Eye (tissue), 1 donor: ENCODE results near the gene ACOT2.
"Not testable (repeated sequence)": the region's sequence is repeated elsewhere in the genome, so short reads cannot be mapped to it uniquely, and the experiment has no call there.

Experiments used
- DNase-seq: peaks from one replicate; pipeline ENCODE4 v3.0.0-alpha.2; 2015

ACOT2 gene, protein sequence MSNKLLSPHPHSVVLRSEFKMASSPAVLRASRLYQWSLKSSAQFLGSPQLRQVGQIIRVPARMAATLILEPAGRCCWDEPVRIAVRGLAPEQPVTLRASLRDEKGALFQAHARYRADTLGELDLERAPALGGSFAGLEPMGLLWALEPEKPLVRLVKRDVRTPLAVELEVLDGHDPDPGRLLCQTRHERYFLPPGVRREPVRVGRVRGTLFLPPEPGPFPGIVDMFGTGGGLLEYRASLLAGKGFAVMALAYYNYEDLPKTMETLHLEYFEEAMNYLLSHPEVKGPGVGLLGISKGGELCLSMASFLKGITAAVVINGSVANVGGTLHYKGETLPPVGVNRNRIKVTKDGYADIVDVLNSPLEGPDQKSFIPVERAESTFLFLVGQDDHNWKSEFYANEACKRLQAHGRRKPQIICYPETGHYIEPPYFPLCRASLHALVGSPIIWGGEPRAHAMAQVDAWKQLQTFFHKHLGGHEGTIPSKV

DNA sequence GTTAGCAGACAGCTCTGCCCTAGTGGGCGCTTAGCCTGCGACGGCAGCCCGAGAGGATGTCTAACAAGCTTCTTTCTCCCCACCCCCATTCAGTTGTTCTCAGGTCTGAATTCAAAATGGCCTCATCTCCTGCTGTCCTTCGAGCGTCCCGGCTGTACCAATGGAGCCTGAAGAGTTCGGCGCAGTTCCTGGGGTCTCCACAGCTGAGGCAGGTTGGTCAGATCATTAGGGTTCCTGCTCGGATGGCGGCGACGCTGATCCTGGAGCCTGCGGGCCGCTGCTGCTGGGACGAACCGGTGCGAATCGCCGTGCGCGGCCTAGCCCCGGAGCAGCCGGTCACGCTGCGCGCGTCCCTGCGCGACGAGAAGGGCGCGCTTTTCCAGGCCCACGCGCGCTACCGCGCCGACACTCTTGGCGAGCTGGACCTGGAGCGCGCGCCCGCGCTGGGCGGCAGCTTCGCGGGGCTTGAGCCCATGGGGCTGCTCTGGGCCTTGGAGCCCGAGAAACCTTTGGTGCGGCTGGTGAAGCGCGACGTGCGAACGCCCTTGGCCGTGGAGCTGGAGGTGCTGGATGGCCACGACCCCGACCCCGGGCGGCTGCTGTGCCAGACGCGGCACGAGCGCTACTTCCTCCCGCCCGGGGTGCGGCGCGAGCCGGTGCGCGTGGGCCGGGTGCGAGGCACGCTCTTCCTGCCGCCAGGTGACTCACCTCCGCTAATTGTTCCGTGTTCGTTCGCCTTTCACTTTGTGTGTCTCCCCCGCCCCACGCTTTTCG, at the start of gene ACOT2:
Gene ACOT2 (plus strand): TSS at position 29 of the 774 bp plus-strand sequence. CDS start 28 bp downstream, at position 57.
- peak; percentile 86 for DNase-seq

DNA sequence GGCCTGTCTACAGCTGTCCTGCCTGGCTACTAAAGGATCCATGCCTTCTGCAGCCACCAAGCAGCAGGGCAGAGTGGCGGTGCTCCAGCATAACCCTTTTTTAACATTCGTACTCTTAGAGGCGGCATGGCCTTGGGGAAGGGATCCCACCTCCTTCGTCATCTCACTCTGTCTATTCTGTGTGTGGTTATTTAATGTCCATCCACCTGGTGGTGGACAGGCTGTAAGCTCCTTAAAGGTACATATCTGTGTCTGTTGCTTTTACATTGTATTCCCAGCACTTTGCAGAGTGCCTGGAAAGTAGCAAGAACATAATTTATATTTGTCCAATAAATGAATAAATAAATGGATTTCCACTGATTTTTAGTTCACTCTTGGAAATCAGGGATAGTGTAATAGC, 47.8 kb upstream of the ACOT2 start:
- no peak for DNase-seq

DNA sequence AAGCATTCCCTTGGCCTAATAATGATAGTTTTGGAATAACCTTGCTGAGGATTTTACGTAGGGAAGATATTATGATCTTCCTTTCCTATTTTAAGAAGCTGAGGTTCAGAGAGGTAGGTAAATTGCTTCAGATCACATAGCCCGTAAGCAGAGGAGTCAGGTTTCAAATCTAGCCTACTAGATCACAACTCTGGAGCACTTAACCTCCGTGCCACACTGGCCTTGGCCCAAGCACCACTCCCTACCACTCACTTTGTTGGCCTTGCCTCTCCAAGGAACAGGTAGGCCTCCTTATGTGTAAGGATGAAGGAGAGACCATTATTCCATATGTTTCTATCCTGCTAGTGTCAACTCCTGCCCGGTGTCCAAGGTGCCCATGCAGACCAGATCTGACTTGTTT, 44.5 kb upstream of the ACOT2 start:
- DNase-seq = no peak

DNA sequence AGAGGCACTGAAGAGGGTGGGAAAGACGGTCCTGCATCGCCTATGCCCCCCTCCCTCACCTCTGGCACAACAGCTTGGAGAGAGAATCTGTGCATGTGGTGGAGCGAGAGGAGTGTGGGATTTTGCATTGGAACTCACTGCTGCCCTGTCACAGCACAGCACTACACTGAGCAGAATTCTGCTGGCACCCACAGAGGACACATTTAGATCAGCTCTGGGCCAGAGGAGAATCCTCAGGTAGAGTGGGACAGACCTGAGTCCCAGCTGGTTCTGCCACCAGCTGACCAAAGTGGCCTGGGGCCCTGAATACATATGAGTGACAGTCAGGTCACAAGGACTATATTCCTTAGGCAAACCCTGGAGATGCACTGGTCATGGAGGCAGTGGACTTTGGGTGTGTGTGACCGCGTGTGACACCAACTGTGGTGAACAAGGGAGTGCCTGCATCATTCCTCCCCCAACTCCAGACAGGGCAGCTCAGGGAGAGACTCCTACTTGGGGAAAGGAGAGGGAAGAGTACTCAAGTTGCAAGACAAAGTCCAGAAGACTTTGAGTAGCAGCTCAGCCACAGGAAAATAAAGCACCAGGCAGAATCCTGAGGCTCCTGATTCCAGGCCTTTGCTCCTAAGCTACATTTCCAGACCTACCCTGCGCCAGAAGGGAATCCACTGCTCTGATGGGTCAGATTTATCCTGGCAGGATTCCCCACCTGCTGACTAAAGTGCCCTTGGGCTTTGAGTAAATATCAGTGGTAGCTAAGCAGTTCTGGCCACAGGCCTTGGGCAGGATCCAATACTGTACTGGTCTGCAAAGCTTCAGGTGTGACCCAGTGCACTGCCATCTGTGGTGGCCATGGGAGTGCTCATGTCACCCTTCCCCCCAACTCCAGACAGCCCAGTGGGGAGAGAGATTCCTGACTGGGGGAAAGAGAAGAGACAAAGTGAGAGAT, 42.7 kb upstream of the ACOT2 start:
- no peak for DNase-seq

DNA sequence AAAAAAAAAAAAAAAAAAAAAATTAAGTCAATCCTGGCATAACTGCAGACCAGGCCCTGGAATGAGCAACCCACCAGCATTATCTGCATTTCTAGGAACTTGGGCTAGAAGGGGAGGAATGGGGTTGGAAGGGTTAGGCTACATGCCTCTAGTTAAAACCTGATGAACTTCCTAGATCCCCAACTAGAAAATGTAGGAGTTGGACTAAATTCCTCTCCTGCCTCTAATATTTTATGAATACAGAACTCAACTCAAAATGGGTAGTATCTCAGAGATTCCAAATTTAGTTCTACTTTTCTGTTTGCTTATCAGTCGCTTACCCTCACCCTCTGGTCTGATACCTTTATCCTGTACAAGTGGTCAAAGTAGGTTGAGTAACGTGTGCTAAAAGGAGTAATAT, 39.7 kb upstream of the ACOT2 start:
- not testable (repeated sequence) for DNase-seq

DNA sequence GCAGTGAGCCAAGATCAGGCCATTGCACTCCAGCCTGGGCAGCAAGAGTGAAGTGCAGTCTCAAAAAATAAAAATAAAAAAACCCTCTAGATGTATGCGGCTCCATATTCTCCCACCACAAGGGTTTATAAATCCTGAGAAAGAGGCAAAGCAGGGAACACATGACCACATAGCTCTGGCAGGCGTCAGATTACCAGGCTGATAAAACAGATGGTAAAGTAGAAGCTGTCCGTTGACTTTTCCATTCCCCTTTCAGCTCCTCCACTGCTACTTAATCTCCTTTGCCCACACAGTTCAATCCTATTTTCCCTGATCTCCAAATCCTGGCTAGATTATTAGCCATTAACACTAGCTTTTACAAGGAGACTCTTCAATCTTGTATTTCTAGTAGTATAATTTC, 37.0 kb upstream of the ACOT2 start:
- DNase-seq = not testable (repeated sequence)

DNA sequence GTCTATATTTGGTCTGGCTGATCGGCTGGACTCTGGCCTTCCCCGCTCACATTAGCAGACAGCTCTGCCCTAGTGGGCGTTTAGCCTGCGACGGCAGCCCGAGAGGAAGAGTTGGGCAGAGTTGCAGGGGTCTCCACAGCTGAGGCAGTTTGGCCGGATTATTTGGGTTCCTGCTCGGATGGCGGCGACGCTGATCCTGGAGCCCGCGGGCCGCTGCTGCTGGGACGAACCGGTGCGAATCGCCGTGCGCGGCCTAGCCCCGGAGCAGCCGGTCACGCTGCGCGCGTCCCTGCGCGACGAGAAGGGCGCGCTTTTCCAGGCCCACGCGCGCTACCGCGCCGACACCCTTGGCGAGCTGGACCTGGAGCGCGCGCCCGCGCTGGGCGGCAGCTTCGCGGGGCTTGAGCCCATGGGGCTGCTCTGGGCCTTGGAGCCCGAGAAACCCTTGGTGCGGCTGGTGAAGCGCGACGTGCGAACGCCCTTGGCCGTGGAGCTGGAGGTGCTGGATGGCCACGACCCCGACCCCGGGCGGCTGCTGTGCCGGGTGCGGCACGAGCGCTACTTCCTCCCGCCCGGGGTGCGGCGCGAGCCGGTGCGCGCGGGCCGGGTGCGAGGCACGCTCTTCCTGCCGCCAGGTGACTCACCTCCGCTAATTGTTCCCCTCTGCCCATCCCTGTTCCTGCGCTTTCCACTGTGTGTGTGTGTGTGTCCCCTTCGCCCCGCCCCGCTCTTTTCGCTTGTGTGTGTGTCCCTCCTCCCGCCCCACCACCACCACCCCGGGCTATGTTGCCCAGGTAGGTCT, 31.6 kb upstream of the ACOT2 start:
- DNase-seq = peak; percentile 30

DNA sequence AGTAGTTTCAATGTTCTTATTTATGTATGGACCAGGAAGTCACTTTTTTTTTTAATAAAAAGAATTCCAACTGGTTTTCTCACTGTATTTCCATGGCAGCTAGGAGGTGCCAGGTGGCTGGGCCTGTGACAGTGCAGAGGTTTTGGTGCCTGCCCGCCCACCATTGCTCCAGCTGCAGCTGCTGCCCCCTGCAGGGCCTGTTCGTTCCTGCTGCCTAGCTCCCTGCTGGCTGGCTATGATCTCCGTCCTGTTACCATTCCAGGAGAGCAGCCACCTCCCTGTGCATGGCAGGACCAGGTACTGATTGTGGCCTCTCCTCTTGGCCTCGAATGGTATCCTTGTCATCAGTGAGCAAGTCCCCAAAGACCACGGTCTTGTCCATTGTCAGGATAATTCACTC, 30.0 kb upstream of the ACOT2 start:
- not testable (repeated sequence) for DNase-seq

DNA sequence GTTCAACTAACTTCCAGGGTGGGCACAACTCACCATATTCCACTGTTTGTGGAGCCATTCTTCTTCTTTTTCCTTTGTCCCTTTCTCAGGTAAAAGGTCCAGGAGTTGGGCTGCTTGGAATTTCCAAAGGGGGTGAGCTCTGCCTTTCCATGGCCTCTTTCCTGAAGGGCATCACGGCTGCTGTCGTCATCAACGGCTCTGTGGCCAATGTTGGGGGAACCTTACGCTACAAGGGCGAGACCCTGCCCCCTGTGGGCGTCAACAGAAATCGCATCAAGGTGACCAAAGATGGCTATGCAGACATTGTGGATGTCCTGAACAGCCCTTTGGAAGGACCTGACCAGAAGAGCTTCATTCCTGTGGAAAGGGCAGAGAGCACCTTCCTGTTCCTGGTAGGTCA, 26.1 kb upstream of the ACOT2 start:
- not testable (repeated sequence) for DNase-seq

DNA sequence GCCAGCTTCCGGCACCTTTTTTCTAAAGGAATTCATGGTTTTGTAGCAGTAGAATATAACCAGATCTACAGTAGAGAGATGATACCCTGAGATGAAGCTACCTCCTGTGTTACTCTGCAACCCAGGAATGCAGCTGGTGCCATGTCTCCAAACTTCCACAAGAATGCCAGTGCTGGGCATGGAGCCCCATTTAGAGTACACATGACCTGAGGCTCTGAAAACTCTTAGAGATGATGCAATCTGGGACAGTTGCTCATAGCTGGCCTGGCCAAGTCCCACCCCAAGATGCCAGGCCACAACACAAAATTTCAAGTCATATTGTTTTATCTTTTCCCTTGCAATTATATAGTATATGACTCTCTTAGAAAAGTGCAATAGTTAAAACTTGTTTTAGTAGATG, 23.7 kb upstream of the ACOT2 start:
- not testable (repeated sequence) for DNase-seq

DNA sequence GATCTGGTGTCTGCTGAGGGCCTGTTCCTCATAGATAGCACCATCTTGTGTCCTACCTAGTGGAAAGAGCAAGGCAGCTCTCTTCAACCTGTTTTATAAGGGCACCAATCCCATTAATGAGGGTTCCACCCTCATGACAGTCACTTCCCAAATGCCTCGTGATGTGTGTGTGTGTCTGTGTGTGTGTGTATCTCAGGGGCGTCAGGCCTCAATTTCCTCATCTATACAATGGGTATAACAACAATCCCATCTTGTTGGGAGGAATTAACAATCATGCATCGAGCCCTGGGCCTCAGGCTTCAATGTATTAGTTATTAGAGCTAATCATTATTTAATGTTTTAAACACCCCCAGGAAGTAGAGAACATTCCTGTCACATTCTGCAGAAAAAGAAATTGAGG, 19.9 kb upstream of the ACOT2 start:
- not testable (repeated sequence) for DNase-seq

DNA sequence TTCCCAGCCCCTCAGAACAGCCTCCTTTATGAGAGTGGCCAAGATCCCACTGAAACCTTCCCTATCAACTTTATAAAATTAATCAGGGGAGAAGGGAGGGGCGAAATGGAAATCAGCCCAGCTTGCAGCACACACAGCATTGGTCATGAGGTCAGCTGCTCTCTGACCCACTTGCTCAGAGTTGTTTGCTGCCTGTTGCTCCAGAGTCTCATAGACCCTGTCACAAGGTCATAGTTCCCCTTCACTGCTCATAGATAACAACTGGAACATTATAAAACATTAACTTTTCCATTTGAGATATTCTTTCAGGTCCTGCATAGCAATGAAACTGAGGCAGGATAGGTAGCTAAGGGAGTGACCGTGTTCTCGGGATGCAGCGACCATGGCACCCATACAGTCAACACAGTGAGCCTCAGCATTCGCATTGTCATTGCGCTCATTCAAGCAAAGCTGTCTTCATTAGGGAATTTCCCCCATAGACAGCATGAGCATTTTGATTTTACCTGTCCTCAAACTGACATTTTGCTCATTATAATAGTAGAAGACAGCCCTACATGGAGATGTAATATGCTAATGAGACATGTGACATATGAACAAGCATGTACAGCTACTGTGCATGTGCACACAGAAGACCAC, 19.0 kb upstream of the ACOT2 start:
- not testable (repeated sequence) for DNase-seq

DNA sequence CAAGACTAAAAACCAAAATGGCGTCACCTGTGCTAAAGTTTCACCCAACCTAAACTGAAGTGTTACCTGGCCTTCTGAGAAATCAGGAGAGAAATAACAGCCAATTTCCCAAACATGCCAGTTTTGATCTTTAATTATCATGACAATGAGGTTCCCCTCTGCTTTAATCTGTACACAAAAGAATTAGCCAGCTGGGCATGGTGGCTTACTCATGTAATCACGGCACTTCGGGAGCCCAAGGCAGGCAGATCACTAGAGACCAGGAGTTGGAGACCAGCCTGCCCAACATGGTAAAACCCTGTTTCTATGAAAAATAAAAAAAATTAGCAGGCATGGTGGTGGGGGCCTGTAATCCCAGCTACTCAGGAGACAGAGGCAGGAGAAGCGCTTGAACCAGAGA, 15.2 kb upstream of the ACOT2 start:
- no peak for DNase-seq

DNA sequence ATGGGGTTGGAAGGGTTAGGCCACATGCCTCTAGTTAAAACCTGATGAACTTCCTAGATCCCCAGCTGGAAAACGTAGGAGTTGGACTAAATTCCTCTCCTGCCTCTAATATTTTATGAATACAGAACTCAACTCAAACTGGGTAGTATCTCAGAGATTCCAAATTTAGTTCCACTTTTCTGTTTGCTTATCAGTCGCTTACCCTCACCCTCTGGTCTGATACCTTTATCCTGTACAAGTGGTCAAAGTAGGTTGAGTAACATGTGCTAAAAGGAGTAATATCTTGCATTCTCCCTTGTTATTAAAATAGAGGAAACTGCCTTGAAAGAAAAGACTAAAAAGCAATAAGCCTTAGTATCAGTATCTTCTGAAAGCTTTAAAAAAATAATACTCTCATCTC, 11.8 kb upstream of the ACOT2 start:
- DNase-seq = not testable (repeated sequence)

DNA sequence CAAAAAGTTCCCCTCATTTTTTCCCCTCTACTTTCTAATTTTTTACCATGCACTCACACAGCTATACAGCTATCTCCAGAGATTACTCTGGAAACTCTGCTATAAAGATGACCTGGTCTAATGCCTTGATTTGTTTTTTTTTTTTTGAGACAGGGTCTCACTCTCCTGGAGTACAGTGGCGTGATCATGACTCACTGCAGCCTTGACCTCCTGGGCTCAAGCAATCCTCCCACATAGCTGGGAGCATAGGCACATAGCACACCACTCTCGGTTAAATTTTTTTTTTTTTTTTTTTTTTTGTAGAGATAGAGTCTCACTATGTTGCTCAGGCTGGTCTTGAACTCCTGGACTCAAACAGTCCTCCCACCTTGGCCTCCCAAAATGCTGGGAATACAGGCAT, 10.8 kb upstream of the ACOT2 start:
- DNase-seq = not testable (repeated sequence)

DNA sequence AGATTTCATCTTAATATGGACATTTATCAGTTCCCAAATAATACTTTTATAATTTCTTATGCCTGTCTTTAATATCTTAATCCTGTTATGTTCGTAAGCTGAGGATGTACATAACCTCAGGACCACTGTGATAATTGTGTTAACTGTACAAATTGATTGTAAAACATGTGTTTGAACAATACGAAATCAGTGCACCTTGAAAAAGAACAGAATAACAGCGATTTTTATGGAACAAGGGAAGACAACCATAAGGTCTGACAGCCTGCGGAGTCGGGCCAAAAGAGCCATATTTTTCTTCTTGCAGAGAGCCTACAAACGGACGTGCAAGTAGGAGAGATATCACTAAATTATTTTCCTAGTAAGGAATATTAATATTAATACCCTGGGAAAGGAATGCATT, 6.8 kb upstream of the ACOT2 start:
- not testable (repeated sequence) for DNase-seq

DNA sequence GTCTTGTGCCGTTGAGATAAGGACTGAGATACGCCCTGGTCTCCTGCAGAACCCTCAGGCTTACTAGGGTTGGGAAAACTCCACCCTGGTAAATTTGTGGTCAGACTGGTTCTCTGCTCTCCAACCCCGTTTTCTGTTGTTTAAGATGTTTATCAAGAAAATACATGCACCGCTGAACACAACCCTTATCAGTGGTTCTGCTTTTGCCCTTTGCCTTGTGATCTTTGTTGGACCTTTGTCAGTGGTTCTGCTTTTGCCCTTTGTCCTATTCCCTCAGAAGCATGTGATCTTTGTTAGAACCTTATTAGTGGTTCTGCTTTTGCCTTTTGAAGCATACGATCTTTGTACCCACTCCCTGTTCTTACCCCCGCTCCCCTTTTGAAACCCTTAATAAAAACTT, 6.3 kb upstream of the ACOT2 start:
- not testable (repeated sequence) for DNase-seq

DNA sequence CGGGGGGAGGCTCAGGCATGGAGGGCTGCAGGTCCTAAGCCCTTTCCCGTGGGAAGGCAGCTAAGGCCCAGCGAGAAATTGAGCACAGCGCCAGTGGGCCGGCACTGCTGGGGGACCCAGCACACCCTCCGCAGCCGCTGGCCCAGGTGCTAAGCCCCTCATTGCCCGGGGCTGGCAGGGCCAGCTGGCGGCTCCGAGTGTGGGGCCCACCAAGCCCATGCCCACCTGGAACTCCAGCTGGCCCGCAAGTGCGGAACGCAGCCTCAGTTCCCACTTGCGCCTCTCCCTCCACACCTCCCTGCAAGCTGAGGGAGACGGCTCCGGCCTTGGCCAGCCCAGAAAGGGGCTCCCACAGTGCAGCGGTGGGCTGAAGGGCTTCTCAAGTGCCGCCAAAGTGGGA, 2.6 kb upstream of the ACOT2 start:
- not testable (repeated sequence) for DNase-seq

DNA sequence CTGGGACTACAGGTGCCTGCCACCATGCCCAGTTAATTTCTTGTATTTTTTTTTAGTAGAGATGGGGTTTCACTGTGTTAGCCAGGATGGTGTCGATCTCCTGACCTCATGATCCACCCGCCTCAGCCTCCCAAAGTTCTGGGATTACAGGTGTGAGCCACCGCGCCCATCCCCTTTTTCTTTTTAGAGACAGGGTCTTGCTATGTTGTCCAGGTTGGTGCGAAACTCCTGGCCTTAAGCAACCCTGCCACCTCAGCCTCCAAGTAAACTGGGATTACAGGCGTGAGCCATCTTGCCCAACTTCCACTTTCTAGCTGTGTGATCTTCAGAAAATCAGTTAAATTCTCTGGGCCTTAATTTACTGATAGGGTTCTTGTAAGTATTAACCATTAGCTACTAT, 2.1 kb upstream of the ACOT2 start:
- not testable (repeated sequence) for DNase-seq

DNA sequence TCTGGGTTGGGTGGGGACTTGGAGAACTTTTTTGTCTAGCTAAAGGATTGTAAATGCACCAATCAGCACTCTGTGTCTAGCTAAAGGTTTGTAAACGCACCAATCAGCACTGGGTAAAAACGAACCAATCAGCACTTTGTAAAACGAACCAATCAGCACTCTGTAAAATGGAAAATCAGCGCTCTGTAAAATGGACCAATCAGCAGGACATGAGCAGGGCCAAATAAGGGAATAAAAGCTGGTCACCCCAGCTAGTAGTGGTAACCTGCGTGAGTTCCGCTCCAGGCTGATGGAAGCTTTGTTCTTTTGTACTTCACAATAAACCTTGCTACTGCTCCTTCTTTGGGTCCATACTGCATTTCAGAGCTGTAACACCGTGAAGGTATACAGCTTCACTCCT, 1.7 kb upstream of the ACOT2 start:
- no peak for DNase-seq
